NCI-H2081 (cell line): ENCODE measurements around the gene DDB1.

Experiments
- DNase-seq, 2 experiments: peaks; one replicate each; lab custom pipeline; 2025; lab: John Stamatoyannopoulos, UW

The DDB1 gene

DNA sequence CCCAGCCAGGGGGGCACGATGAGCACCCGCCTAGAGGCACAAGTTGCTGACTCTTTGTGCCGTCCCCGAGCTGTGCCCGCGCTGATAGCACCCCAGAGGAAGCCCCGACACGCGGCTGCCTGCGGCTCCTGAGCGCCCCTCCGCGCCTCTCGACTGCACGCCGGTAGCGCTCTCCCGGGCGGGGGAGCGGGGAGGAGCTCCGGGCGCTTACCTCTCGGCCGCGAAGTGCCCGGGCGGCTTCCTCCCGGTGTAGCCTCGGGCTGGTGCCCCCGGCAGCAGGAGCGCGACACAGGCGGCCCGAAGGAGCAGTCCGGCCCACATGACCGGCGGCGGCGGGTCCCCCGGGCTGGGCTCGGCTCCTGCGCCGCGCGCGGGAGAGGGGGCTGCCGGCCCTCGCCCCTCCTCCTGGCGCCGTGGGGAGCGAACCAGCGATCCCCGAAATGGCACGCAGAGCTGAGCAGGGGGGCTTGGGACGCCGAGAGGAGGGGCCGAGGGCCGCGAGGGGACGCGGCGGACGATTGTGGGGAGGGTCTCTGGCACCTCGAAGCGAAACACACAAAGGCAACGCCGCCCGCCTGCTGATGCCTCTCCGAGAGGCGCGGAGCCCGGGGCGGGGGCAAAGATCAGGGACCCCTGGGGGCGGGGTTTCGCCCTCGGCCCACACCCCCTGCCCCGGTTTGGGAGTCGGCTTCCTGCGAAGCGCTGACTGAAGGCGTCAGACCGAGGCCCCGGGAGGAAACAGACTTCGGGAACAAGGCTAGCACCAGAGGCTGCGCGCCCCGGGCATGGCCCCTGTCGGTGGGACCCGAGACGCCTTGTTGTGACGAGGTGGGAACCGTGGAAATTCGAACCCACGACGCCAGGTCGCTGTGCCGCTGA, 37.9 kb downstream of the DDB1 start, which contains the start of gene VWCE:
TSS of gene VWCE (minus strand) at position 600 of the 879 bp plus-strand sequence. CDS start at position 321, 279 bp downstream.
- peak; percentile 67 to 73 for DNase-seq

DNA sequence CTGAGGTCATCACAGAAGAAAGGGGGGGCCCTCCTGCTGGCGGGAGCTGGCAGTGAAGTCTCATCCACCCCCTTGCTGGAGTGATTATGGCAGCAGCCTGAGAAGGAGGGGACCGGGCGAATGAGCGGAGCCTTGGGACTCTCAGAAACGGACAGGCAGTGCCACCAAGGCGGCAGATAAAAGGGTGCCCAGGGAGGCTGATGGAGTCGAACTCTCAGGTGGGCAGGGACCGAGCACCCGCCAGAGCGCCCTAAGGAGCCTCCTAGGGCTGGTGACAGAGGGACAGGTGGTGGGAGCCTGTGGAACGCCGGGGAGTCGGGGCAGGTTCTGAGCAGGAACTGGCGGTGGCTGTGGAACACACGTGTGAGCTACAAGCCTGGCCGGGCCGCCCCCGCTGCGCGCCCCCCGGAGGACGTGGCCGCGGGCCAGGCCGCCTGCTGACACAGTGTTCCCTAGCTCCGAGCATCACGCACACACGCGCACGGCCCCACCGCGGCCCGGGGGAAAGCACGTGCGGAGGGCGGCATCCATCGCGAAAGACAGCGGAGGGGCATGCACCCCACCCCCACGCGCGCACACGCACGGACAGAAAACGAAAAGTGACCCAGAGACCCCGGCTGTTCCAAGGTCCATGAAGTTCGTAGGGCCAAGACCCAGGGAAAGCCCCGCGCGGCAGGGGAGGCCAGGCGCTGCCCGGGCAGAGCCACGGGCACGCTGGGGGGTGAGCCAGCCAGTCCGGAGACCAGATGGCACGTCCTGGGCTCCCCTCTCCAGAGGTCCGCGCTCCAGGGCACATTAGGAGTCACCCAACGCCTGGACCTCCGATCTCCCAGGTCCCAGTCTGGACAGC, 38.8 kb downstream of the DDB1 start:
- peak; percentile 58 to 85 for DNase-seq

DNA sequence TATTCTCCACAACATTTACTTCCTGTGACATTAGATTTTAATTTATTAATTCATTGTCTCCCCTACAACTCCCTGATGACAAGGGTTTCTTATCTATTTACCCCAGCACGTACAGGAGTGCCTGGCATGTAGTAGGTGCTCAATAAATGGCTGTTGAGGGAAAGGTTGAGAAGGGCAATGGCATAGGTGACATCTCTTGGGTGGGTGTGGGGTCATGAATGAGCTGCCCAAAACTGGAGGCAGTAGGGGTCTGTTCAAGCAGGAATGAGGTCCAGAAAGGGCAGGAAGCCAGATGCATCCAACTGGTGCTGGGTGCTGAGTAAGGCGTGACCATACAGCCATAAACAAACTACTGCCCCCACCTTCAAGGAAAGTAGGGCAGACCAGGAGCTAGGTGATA, 40.5 kb downstream of the DDB1 start:
- no peak for DNase-seq

DNA sequence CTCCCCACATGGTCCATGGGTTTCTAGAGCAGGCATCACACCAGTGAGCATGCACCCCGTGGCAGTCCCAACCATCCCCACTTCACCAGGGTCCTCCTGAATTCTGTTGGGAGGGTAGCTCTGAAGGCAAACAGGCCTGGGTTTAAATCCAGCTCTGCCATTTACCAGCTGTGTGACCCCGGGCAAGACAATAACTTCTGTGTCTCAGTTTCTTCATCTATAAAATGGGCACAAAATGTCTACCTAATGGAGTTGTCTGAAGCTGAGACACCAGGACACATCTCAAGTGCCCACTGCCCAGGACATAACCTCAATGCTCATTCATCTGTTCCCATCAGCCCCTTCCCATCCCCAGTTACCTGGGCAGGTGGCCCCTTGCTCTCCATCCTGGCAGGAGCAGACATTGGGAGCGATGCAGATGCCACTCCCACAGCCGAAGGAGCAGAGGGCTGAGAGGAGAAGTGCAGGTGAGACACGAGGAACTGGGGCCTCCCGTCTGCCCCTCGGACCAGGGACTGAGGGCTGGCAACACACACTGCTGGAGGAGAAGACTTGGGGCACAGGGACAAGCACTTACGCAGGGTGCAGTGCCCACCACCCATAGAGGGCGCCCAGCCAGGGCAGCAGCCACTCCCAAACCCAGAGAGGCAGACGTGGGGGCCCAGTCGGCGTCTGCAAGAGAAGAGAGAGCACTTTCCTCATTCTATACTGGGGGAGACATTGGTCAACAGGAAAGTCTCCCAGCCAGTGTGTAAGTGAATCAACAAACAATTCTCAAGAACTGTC, 41.8 kb downstream of the DDB1 start:
- DNase-seq, result no peak

DNA sequence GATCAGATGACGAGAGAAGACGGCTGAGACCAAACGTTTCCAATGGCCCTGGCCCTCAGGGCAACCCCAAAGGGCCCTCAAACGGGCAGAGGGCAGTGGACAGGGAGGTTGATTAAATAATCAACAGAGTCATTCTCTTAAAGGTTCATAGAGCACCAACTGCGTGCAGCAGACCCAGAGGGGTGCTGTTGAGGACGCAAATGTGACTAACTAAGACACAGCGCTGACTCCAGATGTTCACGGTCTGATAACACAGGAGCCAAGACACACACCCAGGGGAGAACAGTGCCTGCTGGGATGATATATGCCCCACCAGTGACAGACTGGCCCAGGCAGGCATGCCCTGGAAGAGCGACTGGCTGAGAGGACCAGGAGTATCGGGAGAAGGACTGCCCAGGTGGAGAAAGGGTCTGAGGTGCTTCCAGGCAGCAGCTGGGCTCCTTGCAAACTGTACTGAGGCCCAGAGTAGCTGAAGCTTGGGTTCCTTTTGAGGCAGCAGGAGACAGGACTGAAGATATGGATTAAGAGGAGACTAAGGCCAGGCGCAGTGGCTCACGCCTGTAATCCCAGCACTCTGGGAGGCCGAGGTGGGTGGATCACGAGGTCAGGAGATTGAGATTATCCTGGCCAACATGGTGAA, 45.4 kb downstream of the DDB1 start:
- DNase-seq, result no peak

DNA sequence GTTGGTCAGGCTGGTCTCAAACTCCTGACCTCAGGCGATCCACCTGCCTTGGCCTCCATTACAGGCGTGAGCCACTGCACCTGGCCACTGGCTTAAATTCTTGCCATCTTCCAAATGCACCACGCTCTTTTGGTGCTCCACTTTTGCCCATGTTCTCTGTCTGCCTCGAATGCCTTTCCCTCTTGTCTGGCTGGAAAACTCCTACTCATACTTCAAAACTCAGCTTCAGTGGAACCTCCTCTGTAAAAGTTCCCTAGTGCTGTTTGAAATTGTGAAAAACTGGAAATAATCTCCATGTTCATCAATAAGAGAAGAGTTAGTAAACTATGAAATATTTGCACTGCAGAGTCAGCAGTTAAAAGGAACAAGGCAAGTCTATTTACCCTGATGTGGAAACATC, 49.3 kb downstream of the DDB1 start:
- no peak for DNase-seq

DNA sequence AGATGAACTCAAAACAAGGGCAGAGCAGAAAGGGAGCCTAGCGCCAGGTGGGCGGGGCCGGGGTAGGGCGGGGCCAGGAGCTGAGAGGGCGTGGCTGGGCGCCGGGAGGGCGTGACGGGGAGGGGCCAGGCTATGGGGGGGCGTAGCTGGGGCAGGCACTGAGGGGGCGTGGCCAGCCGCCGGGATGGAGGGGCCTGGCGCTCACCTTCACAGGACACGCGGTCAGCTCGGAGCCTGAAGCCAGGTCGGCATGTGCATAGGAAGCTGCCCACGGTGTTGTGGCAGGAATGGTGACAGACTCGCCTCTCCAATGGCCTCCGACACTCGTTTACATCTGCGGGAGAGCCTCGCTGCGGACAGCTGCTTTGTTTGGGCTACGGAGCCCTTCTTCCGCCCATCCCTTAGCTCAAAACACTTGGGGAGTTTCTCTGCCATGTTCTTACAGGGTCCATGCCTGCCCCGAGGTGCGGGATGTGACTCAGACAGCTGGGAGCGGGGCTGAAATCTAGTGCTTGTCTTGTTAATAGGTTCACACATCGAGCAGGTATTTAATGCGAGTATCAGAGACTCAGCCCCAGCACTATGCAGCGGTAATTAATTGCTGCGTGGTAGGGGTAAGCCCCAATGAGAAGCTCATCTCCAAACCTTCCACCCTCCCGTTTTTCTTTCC, 51.2 kb downstream of the DDB1 start:
- no peak for DNase-seq

DNA sequence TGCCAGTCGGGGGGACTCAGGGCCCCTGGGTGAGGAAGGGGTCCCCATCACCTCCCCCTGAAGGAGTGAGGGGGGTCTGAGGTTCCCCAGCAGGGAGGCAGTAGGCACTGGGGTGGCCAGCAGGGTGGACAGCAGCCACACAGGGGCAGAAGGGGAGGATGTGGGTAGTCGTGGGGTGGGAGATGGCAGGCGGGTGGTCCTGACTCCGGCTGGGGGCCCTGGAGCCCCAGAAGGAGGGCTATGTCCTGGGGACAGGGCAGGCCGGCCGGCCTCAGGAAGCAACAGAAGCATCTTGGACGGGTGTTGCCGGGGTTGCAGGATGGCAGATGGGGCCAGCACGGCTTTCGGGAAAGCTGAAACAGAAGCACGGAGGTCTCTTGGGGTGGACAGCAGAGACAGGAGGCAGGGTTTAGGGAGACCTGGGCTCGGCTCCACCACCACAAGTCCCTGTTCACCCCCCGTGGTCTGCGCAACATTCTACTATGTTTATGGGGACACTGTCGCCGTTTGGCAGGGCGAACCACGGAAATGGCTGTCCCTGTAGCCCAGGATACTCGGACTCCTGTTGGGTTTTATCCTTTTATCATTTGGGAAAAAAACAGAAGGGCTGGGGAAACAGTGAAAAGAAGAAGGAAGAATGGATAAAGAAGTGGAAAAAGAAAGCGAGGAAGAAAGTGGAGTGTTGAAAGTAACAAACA, 51.9 kb downstream of the DDB1 start:
- no peak for DNase-seq

DNA sequence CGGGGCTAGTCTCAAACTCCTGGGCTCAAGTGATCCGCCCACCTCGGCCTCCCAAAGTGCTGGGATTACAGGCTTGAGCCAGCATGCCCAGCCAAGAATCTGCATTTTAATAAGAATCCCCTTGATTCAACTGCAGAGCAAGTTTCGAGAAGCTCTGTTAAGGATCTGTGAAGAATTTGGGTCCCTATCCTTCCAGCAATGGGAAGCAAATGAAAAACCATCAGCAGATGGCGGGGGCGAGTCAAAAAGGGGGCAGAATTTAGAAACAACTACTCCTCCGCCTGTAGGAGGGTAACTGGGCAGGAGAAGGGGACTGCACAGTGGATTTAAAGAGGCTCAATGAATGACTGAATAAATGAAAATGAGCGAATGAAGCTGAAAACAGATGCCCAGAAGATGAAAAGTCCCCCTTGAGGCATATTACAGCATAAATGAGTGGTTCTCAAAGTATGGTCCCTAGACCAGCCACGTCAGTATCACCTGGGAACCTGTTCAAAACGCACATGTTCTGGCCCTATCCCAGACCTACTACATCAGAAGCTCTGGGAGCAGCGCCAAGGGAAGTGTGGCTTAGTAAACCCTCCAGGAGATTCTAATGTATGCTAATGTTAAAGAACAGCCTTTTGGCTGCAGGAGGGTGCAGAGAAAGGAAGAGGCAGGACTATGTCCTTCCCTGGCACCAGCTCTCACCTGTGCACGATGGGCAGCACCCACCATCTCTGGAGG, 52.8 kb downstream of the DDB1 start:
- DNase-seq, result peak; percentile 38 to 62

DNA sequence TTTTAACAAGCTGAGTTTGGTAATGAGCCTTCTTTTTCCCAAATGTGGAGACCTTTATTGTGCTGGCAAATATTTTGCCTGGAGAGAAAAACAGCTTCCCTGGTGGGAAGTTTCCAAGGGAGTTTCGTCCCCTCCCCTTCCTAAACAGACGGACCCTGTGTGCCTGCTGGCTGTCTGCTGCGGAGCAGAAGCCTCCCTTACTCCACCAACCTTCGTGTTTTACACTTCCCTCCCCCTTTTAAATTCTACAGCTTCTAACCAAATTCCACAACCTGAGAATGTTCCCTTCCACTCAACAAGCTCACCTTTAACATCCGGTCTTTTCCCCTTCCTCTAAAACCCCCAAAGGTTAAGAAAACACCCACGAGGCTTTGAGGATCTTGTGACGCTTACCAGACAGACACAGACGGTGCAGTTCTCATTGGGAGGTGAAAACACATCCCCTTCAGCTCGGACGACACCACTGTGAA, 54.9 kb downstream of the DDB1 start:
- DNase-seq, result peak in 1 of 2 experiments; percentile 16

DNA sequence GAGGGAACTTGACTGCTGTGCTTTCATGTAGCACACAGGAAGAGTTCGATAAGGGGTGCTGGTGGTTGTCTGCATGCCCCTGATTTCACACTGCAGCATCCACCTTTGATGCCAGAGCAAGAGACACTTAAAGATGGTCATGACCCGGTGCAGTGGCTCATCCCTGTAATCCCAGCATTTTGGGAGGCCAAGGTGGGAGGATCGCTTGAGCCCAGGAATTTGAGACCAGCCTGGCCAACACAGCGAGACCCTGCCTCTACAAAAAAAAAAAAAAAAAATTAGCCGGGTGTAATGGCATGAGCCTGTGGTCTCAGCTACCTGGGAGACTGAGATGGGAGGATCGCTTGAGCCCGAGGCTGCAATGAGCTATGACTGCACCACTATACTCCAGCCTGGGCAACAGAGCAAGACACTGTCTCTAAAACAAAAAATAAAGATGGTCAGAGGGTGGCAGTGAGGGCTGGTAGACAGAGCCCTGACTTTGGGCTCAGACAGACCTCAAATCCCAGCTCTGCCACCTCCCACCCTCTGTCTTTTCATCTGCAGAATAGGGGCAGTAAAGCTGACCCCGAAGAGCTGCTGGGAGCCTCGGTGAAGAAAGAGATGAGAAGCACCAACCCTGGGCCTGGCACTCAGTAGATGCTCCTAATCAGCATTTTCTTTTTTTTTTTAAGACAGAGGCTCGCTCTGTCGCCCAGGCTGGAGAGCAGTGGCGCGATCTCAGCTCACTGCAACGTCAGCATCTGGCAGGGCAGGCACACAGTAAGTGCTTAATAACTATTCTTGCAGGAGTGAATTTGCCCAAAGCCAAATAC, 55.5 kb downstream of the DDB1 start:
- DNase-seq, result no peak

DNA sequence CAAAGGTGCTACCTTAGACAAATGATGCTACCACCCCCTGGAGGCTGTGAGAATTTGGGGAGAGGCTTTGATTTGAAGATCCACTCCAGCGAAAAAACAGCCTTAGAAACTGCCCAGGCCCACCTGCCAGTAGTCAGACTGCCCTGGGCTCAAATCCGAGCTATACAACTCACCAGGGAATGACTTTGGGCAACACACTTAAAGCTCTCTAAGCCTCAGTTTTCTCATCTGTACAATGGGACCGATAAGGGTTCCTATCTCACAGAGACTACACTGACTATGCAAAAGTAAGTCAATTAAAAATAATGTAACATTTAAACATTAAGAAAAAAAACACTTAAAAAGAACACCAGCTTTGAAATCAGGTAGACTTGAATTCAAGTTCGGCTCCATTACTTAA, 57.7 kb downstream of the DDB1 start:
- DNase-seq, result no peak

DNA sequence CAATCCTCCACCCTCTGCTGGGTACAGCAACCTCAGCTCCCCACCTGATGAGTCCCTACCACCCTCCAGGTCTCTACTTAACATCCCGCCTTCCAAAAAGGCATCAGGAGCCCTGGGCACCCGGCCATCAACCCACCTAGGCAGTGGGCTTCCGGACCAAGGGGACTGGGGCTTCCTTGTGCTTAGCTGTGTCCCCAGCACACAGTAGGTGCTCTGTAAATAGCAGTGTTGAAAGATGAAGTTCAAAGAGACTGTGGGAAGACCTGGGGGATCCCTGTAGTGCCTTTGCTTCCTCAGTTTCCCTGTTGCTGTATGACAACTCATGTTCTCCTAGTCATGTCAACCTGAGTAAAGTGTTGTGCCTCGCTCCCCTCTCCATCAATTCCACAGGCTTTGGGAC, 58.8 kb downstream of the DDB1 start:
- no peak for DNase-seq

DNA sequence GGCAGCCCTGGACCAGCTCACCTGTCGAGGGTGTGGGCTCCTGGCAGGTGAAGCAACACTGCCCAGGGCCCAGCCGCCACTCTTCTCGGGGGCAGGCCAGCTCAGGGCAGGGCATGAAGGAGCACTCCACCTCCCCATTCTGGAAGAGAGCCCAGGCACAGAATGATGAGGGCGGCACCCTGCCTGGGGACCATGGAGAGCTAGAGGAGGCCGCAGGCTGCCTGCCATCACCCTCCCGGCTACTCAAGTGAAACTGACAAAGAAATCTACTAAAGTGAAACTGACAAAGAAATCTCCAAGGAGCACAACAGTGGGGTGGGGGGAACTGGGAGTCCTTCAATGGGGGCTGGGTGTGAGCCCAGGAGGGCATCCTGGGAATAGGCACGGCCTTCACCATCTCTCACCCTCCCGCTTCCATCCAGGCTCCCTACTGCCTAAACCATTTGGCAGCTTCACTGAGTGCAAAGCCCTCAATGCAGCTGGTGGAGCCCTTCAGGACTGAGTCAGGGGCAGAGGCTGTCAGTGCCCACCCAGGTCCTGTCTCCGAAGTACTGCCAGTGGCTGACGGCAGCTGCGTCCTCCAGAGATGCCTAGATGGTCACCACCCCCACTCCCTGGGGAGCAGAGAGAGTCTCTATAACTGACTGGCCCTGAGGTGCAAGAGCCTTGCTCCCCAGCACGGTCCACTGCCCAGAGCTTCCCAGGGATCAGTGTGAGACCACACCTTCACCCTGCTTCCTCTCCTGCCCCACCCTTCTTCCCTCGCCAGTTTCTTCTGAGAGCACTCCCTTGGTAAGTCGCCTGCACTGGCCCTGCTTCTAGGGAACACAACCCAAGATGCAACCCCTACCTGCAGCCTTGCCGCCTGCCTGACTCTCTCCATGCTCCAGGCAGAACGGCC, 59.5 kb downstream of the DDB1 start:
- DNase-seq, result peak in 1 of 2 experiments; percentile 7

DNA sequence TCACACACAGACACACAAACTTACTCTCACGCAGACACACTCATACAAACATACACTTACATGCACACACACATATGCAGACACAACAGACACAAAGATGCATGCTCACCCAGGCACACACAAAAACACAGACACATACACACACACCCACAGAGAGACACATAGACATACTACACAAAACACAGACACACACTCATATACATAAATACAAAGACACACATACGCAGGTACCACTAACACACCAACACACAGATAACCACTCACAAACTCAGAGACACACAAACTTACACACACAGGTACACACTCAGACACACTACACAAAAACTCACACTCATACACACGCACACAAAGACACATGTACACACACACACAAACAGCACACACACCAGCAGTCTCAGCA, 60.2 kb downstream of the DDB1 start:
- no peak for DNase-seq

DNA sequence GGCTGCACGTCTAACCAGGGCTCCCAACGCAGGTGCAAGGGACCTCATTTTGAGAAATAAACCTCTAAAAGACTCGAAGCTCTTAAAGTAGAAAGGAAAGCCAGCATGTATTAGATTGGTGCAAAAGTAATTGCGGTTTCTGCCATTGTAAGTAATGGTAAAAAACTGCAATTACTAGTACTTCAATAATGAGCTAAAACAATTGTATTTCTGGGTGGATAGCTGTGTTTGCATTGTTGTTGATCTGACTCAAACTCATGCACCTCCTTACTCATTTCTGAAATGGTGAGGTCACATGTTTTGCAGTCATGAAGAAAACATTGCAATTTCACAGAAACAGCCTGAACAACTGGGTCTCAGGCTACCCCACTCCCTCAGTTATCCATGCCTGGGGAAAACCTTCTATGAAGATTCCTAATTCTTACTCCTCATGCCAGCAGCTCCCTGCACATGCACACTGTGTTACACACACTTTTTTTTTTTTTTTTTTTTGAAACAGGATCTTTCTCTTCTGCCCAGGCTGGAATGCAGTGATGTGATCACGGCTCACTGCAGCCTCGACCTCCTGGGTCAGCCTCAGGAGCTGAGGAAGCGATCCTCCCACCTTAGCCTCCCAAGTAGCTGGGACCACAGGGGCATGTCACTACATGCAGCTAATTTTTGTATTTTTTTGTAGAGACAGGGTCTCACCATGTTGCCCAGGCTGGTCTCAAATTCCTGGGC, 62.4 kb downstream of the DDB1 start:
- no peak for DNase-seq
